GM12892 (cell line): Measurements from ENCODE around the gene PON3.

Source experiments
- DNase-seq: peaks from one replicate; pipeline ENCODE4 v3.0.0; 2011; ENCODE audit not compliant: insufficient read length
- FAIRE-seq: peaks from 2 replicates; lab custom pipeline; 2011; peaks lifted over from hg19 to GRCh38; lab: Jason Lieb, UNC
- POLR2A ChIP-seq: IDR thresholded peaks from 2 replicates; pipeline ENCODE4 v1.6.1; 2011; ENCODE audit warnings: low read depth, low read length, control low read depth
- POLR2AphosphoS5 ChIP-seq: IDR thresholded peaks from 2 replicates; pipeline ENCODE4 v1.6.1; 2011; ENCODE audit warnings: low read depth, low read length, control low read depth
- TAF1 ChIP-seq: IDR thresholded peaks from 2 replicates; pipeline ENCODE4 v1.6.1; 2011; ENCODE audit warnings: low read depth, mild to moderate bottlenecking, control low read depth, low read length, borderline replicate concordance

PON3 gene

DNA sequence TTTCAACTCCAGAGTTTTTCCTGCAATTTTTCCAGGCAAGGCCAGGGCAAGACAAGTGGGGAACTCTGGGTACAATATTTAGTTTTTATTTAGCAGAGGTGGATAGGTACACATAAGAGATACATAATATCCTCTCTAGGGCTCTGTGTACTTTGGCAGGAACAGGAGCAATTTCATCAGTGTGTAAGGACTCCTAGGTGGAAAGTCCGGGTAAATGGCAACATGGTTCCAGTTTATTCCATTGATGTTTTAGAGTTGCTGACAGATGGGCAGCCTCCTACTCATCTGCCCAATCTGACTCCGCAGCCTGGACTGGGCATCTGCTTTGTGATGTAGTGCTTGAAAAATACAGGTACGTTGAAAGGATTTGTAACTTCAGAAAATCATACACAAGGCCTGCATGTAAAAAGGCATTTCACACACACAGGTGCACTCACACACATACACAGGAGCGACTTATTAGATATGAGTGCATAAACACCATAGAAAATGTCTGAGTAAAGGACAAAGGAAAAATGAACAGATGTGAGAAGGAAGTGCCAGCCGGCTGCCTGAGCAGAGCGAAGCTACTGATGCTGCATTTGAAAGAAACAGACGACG lies 77.6 kb downstream of the PON3 start:
- FAIRE-seq, result no peak
- no peak for DNase-seq
- TF ChIP-seq POLR2AphosphoS5 (no peak), POLR2A (no peak), TAF1 (no peak)

- TF ChIP-seq POLR2AphosphoS5 (no peak), POLR2A (no peak), TAF1 (no peak)
- DNase-seq, result no peak
- no peak for FAIRE-seq
Measured at GRCh38 chr7:95317966-95318365, 78.2 kb downstream of the PON3 start.

GRCh38 chr7:95317546-95317945 lies 78.6 kb downstream of the PON3 start:
- no peak for TF ChIP-seq POLR2AphosphoS5
- TF ChIP-seq POLR2A, result no peak
- no peak for TF ChIP-seq TAF1
- DNase-seq (no peak), FAIRE-seq (no peak)

DNA sequence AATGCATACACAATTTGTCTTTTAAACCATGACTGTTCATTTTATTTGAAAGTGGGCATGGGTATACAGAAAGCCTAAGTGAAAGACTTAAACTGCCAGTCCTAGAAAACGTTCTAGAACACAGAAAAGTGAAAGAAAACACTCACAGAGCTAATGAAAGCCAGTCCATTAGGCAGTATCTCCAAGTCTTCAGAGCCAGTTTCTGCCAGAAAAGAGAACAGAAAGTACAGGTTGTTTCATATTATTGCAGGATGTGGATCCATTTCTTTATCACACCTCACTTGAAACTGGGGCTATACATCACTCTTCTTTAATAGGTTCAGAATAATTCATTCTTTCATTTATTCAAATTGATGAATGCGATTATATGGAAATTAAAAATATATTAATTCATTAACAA lies 79.6 kb downstream of the PON3 start:
- DNase-seq (no peak), FAIRE-seq (no peak)
- no peak for TF ChIP-seq POLR2AphosphoS5
- no peak for TF ChIP-seq TAF1
- TF ChIP-seq POLR2A, result no peak

DNA sequence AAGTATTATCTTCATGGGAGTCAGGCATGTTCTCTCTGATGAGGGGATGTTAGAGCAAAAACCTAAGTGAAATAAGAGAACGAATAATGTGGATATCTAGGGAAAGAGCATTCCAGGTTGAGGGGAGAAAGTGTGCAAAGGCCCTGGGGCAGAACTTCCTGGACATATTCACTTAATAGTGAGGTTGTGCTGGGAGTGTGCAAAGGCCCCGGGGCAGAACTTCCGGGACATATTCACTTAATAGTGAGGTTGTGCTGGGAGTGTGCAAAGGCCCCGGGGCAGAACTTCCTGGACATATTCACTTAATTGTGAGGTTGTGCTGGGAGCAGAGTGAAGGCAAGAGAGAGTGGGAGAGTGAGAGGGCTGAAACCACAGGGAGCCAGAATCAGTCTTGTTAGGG lies 83.6 kb downstream of the PON3 start:
- TF ChIP-seq POLR2A (no peak), TAF1 (no peak), POLR2AphosphoS5 (no peak)
- FAIRE-seq, result no peak

GRCh38 chr7:95311389-95311788 lies 84.8 kb downstream of the PON3 start:
- no peak for FAIRE-seq
- DNase-seq, result no peak
- TF ChIP-seq POLR2AphosphoS5 (no peak), TAF1 (no peak), POLR2A (no peak)

More for the DNA sequence above, 83.6 kb downstream of the PON3 start:
- DNase-seq, result no peak

DNA sequence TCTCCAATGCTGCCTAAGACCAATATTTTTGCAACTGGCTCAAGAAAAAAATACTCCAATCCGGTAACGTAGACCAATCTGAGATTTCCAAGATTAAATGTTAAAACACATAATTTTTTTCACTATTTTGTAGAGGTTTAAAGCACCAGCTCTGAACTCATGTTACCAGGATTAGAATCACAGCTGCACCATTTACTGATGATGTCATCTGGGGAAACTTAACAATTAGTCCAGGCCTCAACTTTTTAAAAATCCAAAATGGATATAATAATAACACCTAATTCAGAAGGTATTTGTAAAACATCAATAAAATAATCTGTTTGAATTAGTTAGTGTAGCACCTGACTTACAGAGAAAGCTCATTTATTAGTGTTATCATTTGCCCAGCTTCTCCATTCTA lies 86.2 kb downstream of the PON3 start:
- FAIRE-seq (no peak), DNase-seq (no peak)
- TF ChIP-seq POLR2AphosphoS5 (no peak), TAF1 (no peak), POLR2A (no peak)
